COLO668 (cell line): ENCODE measurements around the gene ALDOA.

Experiments
- DNase-seq: peaks from one replicate; lab custom pipeline; 2025; ENCODE audit not compliant: unreplicated experiment; lab: John Stamatoyannopoulos, UW

Gene ALDOA

GRCh38 chr16:30068750-30069610 is 3.4 kb downstream of the ALDOA start:
- DNase-seq = peak; percentile 26

- no peak for DNase-seq
Measured at GRCh38 chr16:30069611-30070462, 4.3 kb downstream of the ALDOA start.

- DNase-seq = no peak
Measured at GRCh38 chr16:30070490-30070889, 4.9 kb downstream of the ALDOA start.

- DNase-seq = peak; percentile 93
Measured at GRCh38 chr16:30075503-30076275, 10.1 kb downstream of the ALDOA start, which contains the start of gene PPP4C. Gene PPP4C, plus strand, starts transcription at chr16:30075994. Its CDS starts 384 bp downstream, at chr16:30076378.

- peak; percentile 34 for DNase-seq
Measured at GRCh38 chr16:30076276-30076791, 10.8 kb downstream of the ALDOA start.

- DNase-seq = no peak
Measured at GRCh38 chr16:30077656-30078055, 12.1 kb downstream of the ALDOA start.

GRCh38 chr16:30078744-30079143 is 13.2 kb downstream of the ALDOA start:
- no peak for DNase-seq

GRCh38 chr16:30079480-30079879 is 13.9 kb downstream of the ALDOA start:
- no peak for DNase-seq

- no peak for DNase-seq
Measured at GRCh38 chr16:30082545-30083090, 17.1 kb downstream of the ALDOA start.

- DNase-seq = no peak
Measured at GRCh38 chr16:30083216-30084055, 17.9 kb downstream of the ALDOA start.

- no peak for DNase-seq
Measured at GRCh38 chr16:30084096-30084815, 18.7 kb downstream of the ALDOA start.

GRCh38 chr16:30084816-30085159 is 19.2 kb downstream of the ALDOA start:
- DNase-seq = no peak

- DNase-seq = no peak
Measured at GRCh38 chr16:30085247-30085646, 19.7 kb downstream of the ALDOA start.

- no peak for DNase-seq
Measured at GRCh38 chr16:30085820-30086219, 20.3 kb downstream of the ALDOA start.

- DNase-seq = no peak
Measured at GRCh38 chr16:30086291-30087140, 21.0 kb downstream of the ALDOA start.

GRCh38 chr16:30087181-30087898 is 21.8 kb downstream of the ALDOA start:
- no peak for DNase-seq

- no peak for DNase-seq
Measured at GRCh38 chr16:30088237-30088831, 22.8 kb downstream of the ALDOA start.
